ENCODE measurements around the gene RTTN.

GRCh38 chr18:70195014-70195614, 10.4 kb downstream of the RTTN start:
- TF ChIP-seq CTCF (IDR thresholded peaks at IDR 0.05; ENCODE audit: low read depth, low read length) = no peak
- TF ChIP-seq POLR2A (IDR thresholded peaks at IDR 0.05; ENCODE audit: extremely low read depth, insufficient read length) = no peak
- TF ChIP-seq MAX (IDR thresholded peaks at IDR 0.05; ENCODE audit: low read depth, low read length) = no peak
